ENCODE results near the gene SLC16A13.
"Not testable (repeated sequence)": the region's sequence is repeated elsewhere in the genome, so short reads cannot be mapped to it uniquely, and the experiment has no call there.

Gene SLC16A13

DNA sequence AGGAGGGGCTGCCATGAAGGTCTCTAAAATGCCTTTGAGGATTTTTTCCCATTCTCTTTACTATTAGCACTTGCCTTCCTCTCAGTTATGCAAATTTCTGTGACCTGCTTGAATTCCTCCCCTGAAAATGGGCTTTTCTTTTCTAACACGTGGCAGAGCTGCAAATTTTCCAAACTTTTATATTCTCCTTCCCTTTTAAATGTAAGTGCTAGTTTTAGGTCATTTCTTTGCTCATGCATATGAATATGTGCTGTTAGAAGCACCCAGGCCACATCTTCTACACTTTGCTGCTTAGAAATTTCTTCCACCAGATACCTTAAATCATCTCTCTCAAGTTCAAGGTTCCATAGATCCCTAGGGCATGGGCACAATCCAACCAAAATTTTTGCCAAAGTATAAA lies 32.5 kb downstream of the SLC16A13 start:
- peaks cover 12% of the 10 kb centered on the region for H3K4me1 ChIP-seq (ENCODE audit: insufficient read depth, low read length)
- peaks cover 5% of the 10 kb centered on the region for H3K9me3 ChIP-seq (ENCODE audit: low read length)
- no peaks in the 10 kb centered on the region for H3K36me3 ChIP-seq (ENCODE audit: insufficient read depth, low read length)
- H3K27me3 ChIP-seq (ENCODE audit: insufficient read depth, low read length): peaks cover 3% of the 10 kb centered on the region
- H2AFZ ChIP-seq (ENCODE audit: low read depth, low read length): no peak overlapping the region
- H3K4me3 ChIP-seq (ENCODE audit: low read length): no peak overlapping the region

DNA sequence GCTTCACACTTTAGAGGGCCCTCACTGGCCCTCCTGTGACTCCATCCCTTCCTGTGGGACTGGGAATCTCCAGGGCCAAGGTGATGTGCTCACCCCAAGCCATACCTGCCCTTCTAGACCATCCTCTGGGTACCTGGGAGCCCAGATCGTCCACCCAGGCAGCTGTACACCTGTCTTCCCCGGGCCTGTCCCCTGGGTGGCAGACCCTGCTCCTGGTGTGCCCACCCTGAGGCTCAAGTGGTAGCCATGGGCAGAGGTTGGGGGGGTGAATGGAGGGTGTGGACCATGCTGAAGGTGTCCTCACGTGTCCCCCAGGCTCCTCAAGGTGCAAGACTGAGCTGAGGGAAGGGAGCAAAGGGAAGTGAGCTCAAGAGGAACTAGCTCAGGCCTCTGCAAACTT lies 34.9 kb downstream of the SLC16A13 start:
- Histone ChIP-seq H3K9me3 (ENCODE audit: low read length) (no peaks in the 10 kb centered on the region), H3K27me3 (ENCODE audit: insufficient read depth, low read length) (peaks cover 3% of the 10 kb centered on the region), H3K4me1 (ENCODE audit: insufficient read depth, low read length) (no peaks in the 10 kb centered on the region), H2AFZ (ENCODE audit: low read depth, low read length) (no peak overlapping the region), H3K36me3 (ENCODE audit: insufficient read depth, low read length) (no peaks in the 10 kb centered on the region), H3K4me3 (ENCODE audit: low read length) (no peak overlapping the region)

GRCh38 chr17:7072406-7072805 lies 36.6 kb downstream of the SLC16A13 start:
- Histone ChIP-seq H3K36me3 (ENCODE audit: insufficient read depth, low read length) (no peaks in the 10 kb centered on the region), H3K27me3 (ENCODE audit: insufficient read depth, low read length) (peaks cover 3% of the 10 kb centered on the region), H2AFZ (ENCODE audit: low read depth, low read length) (no peak overlapping the region), H3K4me3 (ENCODE audit: low read length) (no peak overlapping the region), H3K9me3 (ENCODE audit: low read length) (no peaks in the 10 kb centered on the region), H3K4me1 (ENCODE audit: insufficient read depth, low read length) (no peaks in the 10 kb centered on the region)

GRCh38 chr17:7074931-7075330 lies 39.1 kb downstream of the SLC16A13 start:
- H3K4me1 ChIP-seq (ENCODE audit: insufficient read depth, low read length): no peaks in the 10 kb centered on the region
- H3K9me3 ChIP-seq (ENCODE audit: low read length): peaks cover under 1% of the 10 kb centered on the region
- H3K27me3 ChIP-seq (ENCODE audit: insufficient read depth, low read length): peaks cover 3% of the 10 kb centered on the region
- H3K36me3 ChIP-seq (ENCODE audit: insufficient read depth, low read length): no peaks in the 10 kb centered on the region
- H2AFZ ChIP-seq (ENCODE audit: low read depth, low read length): no peak overlapping the region
- H3K4me3 ChIP-seq (ENCODE audit: low read length): no peak overlapping the region

GRCh38 chr17:7077911-7078546 lies 42.2 kb downstream of the SLC16A13 start:
- Histone ChIP-seq H3K9me3 (ENCODE audit: low read length) (peaks cover 3% of the 10 kb centered on the region), H2AFZ (ENCODE audit: low read depth, low read length) (no peak overlapping the region), H3K36me3 (ENCODE audit: insufficient read depth, low read length) (no peaks in the 10 kb centered on the region), H3K27me3 (ENCODE audit: insufficient read depth, low read length) (no peaks in the 10 kb centered on the region), H3K4me3 (ENCODE audit: low read length) (no peak overlapping the region), H3K4me1 (ENCODE audit: insufficient read depth, low read length) (no peaks in the 10 kb centered on the region)

DNA sequence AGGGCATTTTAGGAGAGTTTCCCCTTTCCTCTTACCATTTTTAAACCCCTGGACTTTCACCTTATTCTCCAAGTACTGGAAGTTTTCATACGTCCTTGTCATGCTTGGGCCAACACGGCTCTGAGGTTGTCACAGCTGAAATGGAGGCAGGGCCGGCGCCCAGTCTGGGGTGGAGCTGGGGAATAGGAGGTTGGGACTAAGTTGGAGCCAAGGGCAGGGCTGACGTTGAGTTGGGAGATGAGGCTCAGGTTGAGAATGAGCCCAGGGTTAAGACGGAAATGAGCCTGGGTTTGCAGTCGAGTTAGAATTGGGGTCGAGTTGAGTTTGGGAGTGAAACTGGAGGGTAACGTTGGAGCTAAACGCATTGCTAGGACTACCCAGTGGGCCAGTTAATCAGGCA lies 42.9 kb downstream of the SLC16A13 start:
- Histone ChIP-seq H3K4me1 (ENCODE audit: insufficient read depth, low read length) (no peaks in the 10 kb centered on the region), H3K4me3 (ENCODE audit: low read length) (no peak overlapping the region), H3K36me3 (ENCODE audit: insufficient read depth, low read length) (no peaks in the 10 kb centered on the region), H3K27me3 (ENCODE audit: insufficient read depth, low read length) (no peaks in the 10 kb centered on the region), H3K9me3 (ENCODE audit: low read length) (peaks cover 3% of the 10 kb centered on the region), H2AFZ (ENCODE audit: low read depth, low read length) (no peak overlapping the region)

DNA sequence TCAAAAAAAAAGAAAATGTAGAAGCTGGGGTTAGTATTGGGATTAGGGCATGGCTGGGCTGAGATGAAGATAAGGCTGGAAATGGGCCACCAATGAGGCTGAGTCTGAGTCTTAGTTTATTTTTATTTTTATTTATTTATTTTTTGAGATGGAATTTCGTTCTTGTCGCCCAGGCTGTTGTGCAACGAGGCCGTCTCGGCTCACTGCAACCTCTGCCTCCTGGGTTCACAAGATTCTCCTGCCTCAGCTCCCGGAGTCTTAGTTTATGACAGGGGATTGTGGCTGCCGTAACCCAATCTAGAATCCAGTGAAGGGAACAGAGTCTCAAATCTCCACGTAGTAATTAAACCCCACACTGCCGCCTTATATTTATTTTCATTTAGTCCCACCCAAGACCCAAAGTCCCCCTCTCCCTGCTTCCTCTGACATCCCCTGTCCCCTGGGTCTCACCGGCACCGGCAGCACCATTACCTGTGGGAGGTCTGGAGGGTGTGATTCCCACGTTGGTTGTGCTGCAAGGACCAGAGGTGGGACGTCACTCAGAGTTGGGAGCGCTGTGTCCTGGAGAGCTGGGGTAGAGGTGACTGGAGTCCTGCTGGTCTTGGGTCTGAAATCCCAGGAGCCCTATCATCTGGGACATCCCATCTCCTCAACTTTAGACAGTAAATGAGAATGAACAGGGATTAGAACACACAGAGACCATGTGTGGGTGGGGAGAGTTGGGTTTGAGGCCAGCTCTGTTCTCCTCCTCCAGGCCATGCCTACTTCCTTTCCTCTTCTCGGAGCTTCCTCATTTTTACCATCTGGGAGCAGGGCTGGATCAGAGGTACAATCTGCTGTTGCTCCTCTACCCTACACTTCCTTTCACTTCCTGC lies 44.0 kb downstream of the SLC16A13 start, which contains the start of gene CLEC10A:
TSS of gene CLEC10A (minus strand) at position 671 of the 875 bp plus-strand sequence. CDS start 1,439 bp downstream, outside the sequence.
- H2AFZ ChIP-seq (ENCODE audit: low read depth, low read length): no peak within 1 kb of the TSS
- H3K9me3 ChIP-seq (ENCODE audit: low read length): peaks cover 3% of the 10 kb centered on the region
- H3K4me1 ChIP-seq (ENCODE audit: insufficient read depth, low read length): no peaks in the 10 kb centered on the region
- H3K36me3 ChIP-seq (ENCODE audit: insufficient read depth, low read length): no peaks in the 10 kb centered on the region
- H3K27me3 ChIP-seq (ENCODE audit: insufficient read depth, low read length): no peaks in the 10 kb centered on the region
- H3K4me3 ChIP-seq (ENCODE audit: low read length): no peak within 1 kb of the TSS

DNA sequence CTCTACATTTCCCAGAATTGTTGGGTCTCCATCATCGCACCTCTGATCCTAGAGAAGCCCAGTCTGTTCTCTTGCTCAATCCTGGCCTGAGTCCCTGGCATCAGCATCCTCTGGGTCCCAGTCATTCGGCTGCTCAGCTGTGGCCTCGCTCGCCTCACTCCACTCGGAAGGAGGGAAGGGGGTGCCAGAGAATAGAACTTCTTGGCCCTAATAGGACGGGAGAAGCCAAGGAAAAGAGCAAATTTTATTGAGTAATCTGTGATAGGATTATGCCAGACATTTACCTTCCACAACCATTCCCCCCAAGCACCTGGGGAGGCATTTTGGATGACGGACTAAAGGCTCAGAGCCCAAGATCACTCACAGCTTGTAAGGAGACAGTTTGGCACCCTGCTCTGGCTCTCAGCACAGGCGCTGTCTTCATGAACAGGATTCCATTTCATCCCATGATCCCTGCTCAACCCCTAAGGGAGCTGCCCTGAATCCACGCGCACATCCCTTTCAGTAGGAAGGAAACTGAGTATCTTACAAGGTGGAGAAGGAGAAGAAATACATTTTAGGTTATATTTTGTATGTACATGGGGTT lies 44.7 kb downstream of the SLC16A13 start:
- H3K36me3 ChIP-seq (ENCODE audit: insufficient read depth, low read length): no peaks in the 10 kb centered on the region
- peaks cover 3% of the 10 kb centered on the region for H3K9me3 ChIP-seq (ENCODE audit: low read length)
- no peaks in the 10 kb centered on the region for H3K4me1 ChIP-seq (ENCODE audit: insufficient read depth, low read length)
- H3K4me3 ChIP-seq (ENCODE audit: low read length): no peak overlapping the region
- no peak overlapping the region for H2AFZ ChIP-seq (ENCODE audit: low read depth, low read length)
- no peaks in the 10 kb centered on the region for H3K27me3 ChIP-seq (ENCODE audit: insufficient read depth, low read length)

DNA sequence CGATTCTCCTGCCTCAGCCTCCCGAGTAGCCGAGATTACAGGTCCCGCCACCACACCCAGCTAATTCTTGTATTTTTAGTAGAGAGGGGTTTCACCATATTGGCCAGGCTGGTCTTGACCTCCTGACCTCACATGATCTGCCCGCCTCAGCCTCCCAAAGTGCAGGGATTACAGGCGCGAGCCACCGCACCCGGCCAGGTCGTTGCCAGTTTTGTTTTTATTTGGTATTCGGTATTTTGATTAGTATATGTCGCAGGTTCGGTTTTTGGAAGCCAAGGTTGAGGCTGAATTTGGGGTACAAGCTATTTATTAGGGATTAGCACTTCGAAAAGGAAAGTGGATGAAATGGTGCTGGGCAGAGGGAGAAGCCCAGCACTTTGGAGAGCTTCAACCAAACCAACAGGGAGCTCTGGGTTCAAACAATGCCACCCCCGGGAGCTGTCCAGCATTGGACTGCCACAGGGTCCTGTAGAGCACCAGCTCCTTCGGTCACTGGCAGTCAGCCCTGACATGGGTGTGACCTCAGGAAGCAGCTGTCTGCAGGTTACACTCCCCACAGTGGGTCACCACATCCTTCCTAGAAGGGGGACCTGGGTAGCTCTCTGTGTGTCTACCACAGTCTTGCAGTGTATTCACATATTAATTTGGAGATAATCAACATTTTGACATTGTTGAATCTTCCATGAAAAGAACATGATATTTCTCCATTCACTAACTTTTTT lies 45.7 kb downstream of the SLC16A13 start:
- H2AFZ ChIP-seq (ENCODE audit: low read depth, low read length): no peak overlapping the region
- no peaks in the 10 kb centered on the region for H3K4me1 ChIP-seq (ENCODE audit: insufficient read depth, low read length)

GRCh38 chr17:7083592-7083991 lies 47.8 kb downstream of the SLC16A13 start:
- peaks cover 3% of the 10 kb centered on the region for H3K9me3 ChIP-seq (ENCODE audit: low read length)
- H3K36me3 ChIP-seq (ENCODE audit: insufficient read depth, low read length): no peaks in the 10 kb centered on the region
- peaks cover 4% of the 10 kb centered on the region for H3K4me1 ChIP-seq (ENCODE audit: insufficient read depth, low read length)
- H2AFZ ChIP-seq (ENCODE audit: low read depth, low read length): no peak overlapping the region
- no peaks in the 10 kb centered on the region for H3K27me3 ChIP-seq (ENCODE audit: insufficient read depth, low read length)
- H3K4me3 ChIP-seq (ENCODE audit: low read length): no peak overlapping the region

More for the DNA sequence above, 45.7 kb downstream of the SLC16A13 start:
- no peaks in the 10 kb centered on the region for H3K36me3 ChIP-seq (ENCODE audit: insufficient read depth, low read length)
- no peak overlapping the region for H3K4me3 ChIP-seq (ENCODE audit: low read length)
- H3K9me3 ChIP-seq (ENCODE audit: low read length): peaks cover 3% of the 10 kb centered on the region
- H3K27me3 ChIP-seq (ENCODE audit: insufficient read depth, low read length): no peaks in the 10 kb centered on the region

GRCh38 chr17:7084088-7084487 lies 48.3 kb downstream of the SLC16A13 start:
- Histone ChIP-seq H3K4me3 (ENCODE audit: low read length) (no peak overlapping the region), H3K36me3 (ENCODE audit: insufficient read depth, low read length) (no peaks in the 10 kb centered on the region), H3K9me3 (ENCODE audit: low read length) (peaks cover 3% of the 10 kb centered on the region), H2AFZ (ENCODE audit: low read depth, low read length) (no peak overlapping the region), H3K27me3 (ENCODE audit: insufficient read depth, low read length) (no peaks in the 10 kb centered on the region), H3K4me1 (ENCODE audit: insufficient read depth, low read length) (peaks cover 4% of the 10 kb centered on the region)

- not testable (repeated sequence) for H2AFZ ChIP-seq (ENCODE audit: low read depth, low read length); H3K36me3 ChIP-seq (ENCODE audit: insufficient read depth, low read length); H3K27me3 ChIP-seq (ENCODE audit: insufficient read depth, low read length); H3K4me3 ChIP-seq (ENCODE audit: low read length); H3K4me1 ChIP-seq (ENCODE audit: insufficient read depth, low read length); H3K9me3 ChIP-seq (ENCODE audit: low read length)
Observed at GRCh38 chr17:7088442-7088841, 52.6 kb downstream of the SLC16A13 start.

DNA sequence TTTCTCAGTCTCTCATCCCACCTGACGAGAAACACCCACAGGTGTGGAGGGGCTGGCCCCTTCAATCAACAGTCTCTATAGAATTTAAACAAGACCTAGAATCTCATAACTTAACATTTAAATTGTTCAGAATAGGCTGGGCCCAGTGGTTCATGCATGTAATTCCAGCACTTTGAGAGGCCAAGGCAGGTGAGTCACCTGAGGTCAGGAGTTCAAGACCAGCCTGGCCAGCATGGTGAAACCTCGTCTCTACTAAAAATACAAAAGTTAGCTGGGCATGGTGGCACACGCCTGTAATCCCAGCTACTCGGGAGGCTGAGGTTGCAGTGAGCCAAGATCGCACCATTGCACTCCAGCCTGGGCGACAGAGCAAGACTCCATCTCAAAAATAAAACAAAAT lies 53.8 kb downstream of the SLC16A13 start:
- H3K4me3 ChIP-seq (ENCODE audit: low read length); H3K36me3 ChIP-seq (ENCODE audit: insufficient read depth, low read length); H3K4me1 ChIP-seq (ENCODE audit: insufficient read depth, low read length); H2AFZ ChIP-seq (ENCODE audit: low read depth, low read length); H3K9me3 ChIP-seq (ENCODE audit: low read length); H3K27me3 ChIP-seq (ENCODE audit: insufficient read depth, low read length): not testable (repeated sequence)

Data from neuron (in vitro differentiated cells).